Astrocyte (in vitro differentiated cells and primary cell): ENCODE measurements around the gene SPPL3. TPM values are rescaled to one million over a fixed set of nuclear protein-coding genes. Genes with fewer than 3 reads are reported as not detected.
A peak's percentile ranks its signal among the peaks of the same experiment; 100 is the strongest.

Source experiments
- DNase-seq: peaks from one replicate; pipeline ENCODE4 v3.0.0-alpha.2; 2010; ENCODE audit warnings: low read depth
- FAIRE-seq: peaks from 2 replicates; lab custom pipeline; 2011; peaks lifted over from hg19 to GRCh38; lab: Jason Lieb, UNC
- H2AFZ ChIP-seq: 2 replicates; pipeline ENCODE4 v1.6.0; 2012; ENCODE audit warnings: low read depth, low read length, inconsistent platforms
- H3K27ac ChIP-seq: 2 replicates; pipeline ENCODE4 v1.5.1; 2011; ENCODE audit warnings: low read depth, low read length, inconsistent platforms
- H3K27me3 ChIP-seq: 2 replicates; pipeline ENCODE4 v1.6.0; 2011; ENCODE audit warnings: low read length, inconsistent platforms; ENCODE audit not compliant: insufficient read depth
- H3K36me3 ChIP-seq: 2 replicates; pipeline ENCODE4 v1.5.1; 2011; ENCODE audit warnings: low read length, inconsistent platforms; ENCODE audit not compliant: insufficient read depth
- H3K4me1 ChIP-seq: 2 replicates; pipeline ENCODE4 v1.5.1; 2011; ENCODE audit warnings: low read length, inconsistent platforms; ENCODE audit not compliant: insufficient read depth
- H3K4me2 ChIP-seq: 2 replicates; pipeline ENCODE4 v1.6.0; 2012; ENCODE audit warnings: low read length, inconsistent platforms
- H3K4me3 ChIP-seq: 2 replicates; pipeline ENCODE4 v1.5.1; 2011; ENCODE audit warnings: low read depth, mild to moderate bottlenecking, low read length, inconsistent platforms; ENCODE audit not compliant: insufficient read depth
- H3K79me2 ChIP-seq: 2 replicates; pipeline ENCODE4 v1.6.0; 2012; ENCODE audit warnings: mild to moderate bottlenecking, low read length, inconsistent platforms; ENCODE audit not compliant: insufficient read depth
- H3K9ac ChIP-seq: 2 replicates; pipeline ENCODE4 v1.6.0; 2012; ENCODE audit warnings: mild to moderate bottlenecking, low read length, inconsistent platforms
- H3K9me3 ChIP-seq: 2 replicates; pipeline ENCODE4 v1.5.1; 2012; ENCODE audit warnings: low read depth, mild to moderate bottlenecking, low read length, inconsistent platforms; ENCODE audit not compliant: insufficient read depth
- H4K20me1 ChIP-seq: 2 replicates; pipeline ENCODE4 v1.6.0; 2012; ENCODE audit warnings: low read length, inconsistent platforms; ENCODE audit not compliant: insufficient read depth
- H3K27ac Mint-ChIP-seq: one replicate; pipeline ENCODE4 v1.8.0; 2021; ENCODE audit warnings: mild to moderate bottlenecking, mixed read lengths; ENCODE audit not compliant: unreplicated experiment
- H3K27me3 Mint-ChIP-seq: one replicate; pipeline ENCODE4 v1.8.0; 2021; ENCODE audit warnings: low read depth, mixed read lengths; ENCODE audit not compliant: unreplicated experiment
- H3K36me3 Mint-ChIP-seq: one replicate; pipeline ENCODE4 v1.8.0; 2021; ENCODE audit warnings: low read depth, mixed read lengths; ENCODE audit not compliant: unreplicated experiment
- H3K4me1 Mint-ChIP-seq: one replicate; pipeline ENCODE4 v1.8.0; 2021; ENCODE audit warnings: low read depth, mixed read lengths; ENCODE audit not compliant: unreplicated experiment
- H3K4me3 Mint-ChIP-seq: one replicate; pipeline ENCODE4 v1.8.0; 2021; ENCODE audit warnings: mild to moderate bottlenecking, moderate library complexity, mixed read lengths; ENCODE audit not compliant: unreplicated experiment
- H3K9me3 Mint-ChIP-seq: one replicate; pipeline ENCODE4 v1.8.0; 2021; ENCODE audit warnings: mild to moderate bottlenecking, mixed read lengths; ENCODE audit not compliant: unreplicated experiment
- EZH2 ChIP-seq: IDR thresholded peaks from 2 replicates; pipeline ENCODE4 v1.6.1; 2012; ENCODE audit warnings: mild to moderate bottlenecking, low read length, inconsistent platforms; ENCODE audit not compliant: insufficient read depth
- total RNA-seq: library from RNA; stranded (reverse); gene quantifications from 2 replicates; pipeline ENCODE4 v1.2.1, GENCODE V29; 2021
- TF ChIP-seq, protein P1 (sequence below): IDR thresholded peaks from 2 replicates; pipeline ENCODE4 v1.5.1; 2011; ENCODE audit warnings: low read depth, mild to moderate bottlenecking, inconsistent platforms, low read length, moderate library complexity; ENCODE audit not compliant: insufficient read depth

SPPL3 gene
- total RNA-seq, 1 donor from 2014 or later: 48.3 TPM

DNA sequence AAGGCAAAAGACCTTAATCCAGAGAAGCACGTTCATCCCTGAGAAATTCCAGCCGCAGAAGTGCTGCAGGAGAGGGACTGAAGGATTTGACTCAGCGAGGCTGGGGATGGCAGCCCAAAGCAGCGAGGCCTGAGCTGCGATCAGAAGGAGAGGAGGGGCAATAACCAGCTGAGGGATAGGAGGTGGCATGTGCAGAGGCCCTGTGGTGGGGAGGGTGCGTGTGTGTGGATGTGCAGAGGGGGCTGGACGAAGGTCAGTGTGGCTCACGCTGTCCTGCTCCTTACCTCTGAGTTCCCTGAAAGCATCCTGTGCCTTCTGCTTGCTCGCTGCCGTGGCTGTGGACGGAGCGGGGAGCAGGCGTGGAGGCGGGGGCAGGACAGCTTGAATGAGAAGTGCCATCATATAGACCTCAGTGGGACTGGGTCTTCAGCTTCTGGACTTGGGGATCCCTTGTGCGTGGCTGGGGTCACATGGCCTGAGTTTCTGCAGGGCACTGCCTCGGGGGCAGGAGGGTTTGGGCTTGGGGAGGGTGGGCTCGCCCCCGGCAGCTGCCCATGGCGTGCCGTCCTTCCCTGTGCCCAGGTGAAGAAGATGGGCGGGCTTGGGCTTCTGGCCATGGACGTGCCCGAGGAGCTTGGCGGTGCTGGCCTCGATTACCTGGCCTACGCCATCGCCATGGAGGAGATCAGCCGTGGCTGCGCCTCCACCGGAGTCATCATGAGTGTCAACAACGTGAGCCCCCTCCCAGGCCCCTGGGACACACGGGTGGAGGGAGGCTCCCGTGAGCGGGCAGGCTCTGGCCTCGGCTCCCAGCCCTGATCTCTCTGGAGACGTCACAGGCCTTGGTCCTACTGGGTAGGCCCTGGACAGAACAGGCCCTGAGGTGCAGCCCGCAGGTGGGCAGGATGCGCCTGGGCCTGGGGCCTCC, 167.5 kb downstream of the SPPL3 start:
- Mint-ChIP-seq H3K4me3 (no peak overlapping the region), H3K36me3 (peaks cover 5% of the 10 kb centered on the region)

DNA sequence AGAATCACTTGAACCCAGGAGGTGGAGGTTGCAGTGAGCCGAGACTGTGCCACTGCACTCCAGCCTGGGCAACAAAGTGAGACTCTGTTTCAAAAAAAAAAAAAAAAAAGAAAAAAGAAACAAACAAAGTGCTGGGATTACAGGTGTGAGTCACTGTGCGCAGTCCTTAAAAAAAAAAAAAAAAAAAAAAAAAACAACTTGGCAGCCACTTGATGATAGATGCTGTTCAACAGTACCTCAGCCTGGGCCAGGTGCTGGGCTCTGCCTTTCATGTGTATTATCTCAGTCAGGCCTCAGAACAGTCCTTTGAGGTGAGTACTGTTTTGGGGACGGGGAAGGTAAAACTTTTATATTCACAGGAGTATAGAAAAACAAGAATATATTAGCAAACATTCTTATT, 169.0 kb downstream of the SPPL3 start:
- no peak overlapping the region for H3K27ac Mint-ChIP-seq
- H3K9me3 Mint-ChIP-seq: peaks cover 2% of the 10 kb centered on the region
- H3K27me3 ChIP-seq: no peaks in the 10 kb centered on the region
- no peak overlapping the region for H3K4me3 Mint-ChIP-seq
- no peaks in the 10 kb centered on the region for H3K36me3 ChIP-seq
- no peak overlapping the region for H3K4me3 ChIP-seq
- DNase-seq (no peak), FAIRE-seq (no peak)
- no peaks in the 10 kb centered on the region for H3K4me1 Mint-ChIP-seq
- no peak overlapping the region for H3K27ac ChIP-seq
- H3K79me2 ChIP-seq: no peaks in the 10 kb centered on the region
- H2AFZ ChIP-seq: no peak overlapping the region
- H3K27me3 Mint-ChIP-seq: no peaks in the 10 kb centered on the region
- H3K9ac ChIP-seq: no peak overlapping the region
- H3K36me3 Mint-ChIP-seq: peaks cover 11% of the 10 kb centered on the region
- H4K20me1 ChIP-seq: no peaks in the 10 kb centered on the region
- H3K9me3 ChIP-seq: no peaks in the 10 kb centered on the region
- no peaks in the 10 kb centered on the region for H3K4me1 ChIP-seq
- TF ChIP-seq, protein P1, sequence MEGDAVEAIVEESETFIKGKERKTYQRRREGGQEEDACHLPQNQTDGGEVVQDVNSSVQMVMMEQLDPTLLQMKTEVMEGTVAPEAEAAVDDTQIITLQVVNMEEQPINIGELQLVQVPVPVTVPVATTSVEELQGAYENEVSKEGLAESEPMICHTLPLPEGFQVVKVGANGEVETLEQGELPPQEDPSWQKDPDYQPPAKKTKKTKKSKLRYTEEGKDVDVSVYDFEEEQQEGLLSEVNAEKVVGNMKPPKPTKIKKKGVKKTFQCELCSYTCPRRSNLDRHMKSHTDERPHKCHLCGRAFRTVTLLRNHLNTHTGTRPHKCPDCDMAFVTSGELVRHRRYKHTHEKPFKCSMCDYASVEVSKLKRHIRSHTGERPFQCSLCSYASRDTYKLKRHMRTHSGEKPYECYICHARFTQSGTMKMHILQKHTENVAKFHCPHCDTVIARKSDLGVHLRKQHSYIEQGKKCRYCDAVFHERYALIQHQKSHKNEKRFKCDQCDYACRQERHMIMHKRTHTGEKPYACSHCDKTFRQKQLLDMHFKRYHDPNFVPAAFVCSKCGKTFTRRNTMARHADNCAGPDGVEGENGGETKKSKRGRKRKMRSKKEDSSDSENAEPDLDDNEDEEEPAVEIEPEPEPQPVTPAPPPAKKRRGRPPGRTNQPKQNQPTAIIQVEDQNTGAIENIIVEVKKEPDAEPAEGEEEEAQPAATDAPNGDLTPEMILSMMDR: no peak
- no peak for TF ChIP-seq EZH2
- H3K4me2 ChIP-seq: no peak overlapping the region

More for the DNA sequence above, 167.5 kb downstream of the SPPL3 start:
- Histone ChIP-seq H4K20me1 (no peaks in the 10 kb centered on the region), H3K9ac (no peak overlapping the region), H3K27ac (no peak overlapping the region), H2AFZ (no peak overlapping the region), H3K9me3 (no peaks in the 10 kb centered on the region), H3K4me2 (no peak overlapping the region), H3K4me1 (no peaks in the 10 kb centered on the region), H3K79me2 (no peaks in the 10 kb centered on the region), H3K4me3 (no peak overlapping the region), H3K36me3 (no peaks in the 10 kb centered on the region), H3K27me3 (no peaks in the 10 kb centered on the region)
- no peaks in the 10 kb centered on the region for H3K27me3 Mint-ChIP-seq
- DNase-seq: no peak
- peaks cover 2% of the 10 kb centered on the region for H3K9me3 Mint-ChIP-seq
- H3K27ac Mint-ChIP-seq: peak overlapping the region; percentile 69
- FAIRE-seq: no peak
- TF ChIP-seq, protein P1: no peak
- no peak for TF ChIP-seq EZH2
- H3K4me1 Mint-ChIP-seq: no peaks in the 10 kb centered on the region

DNA sequence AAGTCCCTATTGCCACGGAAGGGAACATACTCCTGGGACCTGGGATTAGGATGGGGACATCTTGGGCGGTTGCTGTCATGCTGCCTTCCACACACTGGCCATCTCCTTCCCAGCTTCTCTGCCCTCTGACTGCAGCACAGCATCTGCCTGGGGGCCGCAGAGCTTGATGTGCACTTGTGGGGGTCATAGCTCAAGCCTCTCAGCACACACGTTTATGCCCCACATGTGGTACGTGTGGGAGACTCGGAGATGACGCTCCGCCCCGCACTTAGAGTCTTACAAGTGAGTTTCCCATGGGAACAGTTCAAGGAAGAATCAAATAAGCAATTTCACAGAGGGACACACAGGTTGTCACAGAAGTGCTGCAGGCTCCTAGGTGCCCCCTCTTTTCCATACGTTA, 169.9 kb downstream of the SPPL3 start:
- Mint-ChIP-seq H3K9me3 (peaks cover 2% of the 10 kb centered on the region), H3K36me3 (peaks cover 15% of the 10 kb centered on the region), H3K4me1 (no peaks in the 10 kb centered on the region), H3K4me3 (no peak overlapping the region), H3K27me3 (no peaks in the 10 kb centered on the region), H3K27ac (no peak overlapping the region)
- no peaks in the 10 kb centered on the region for H3K4me1 ChIP-seq
- H3K9ac ChIP-seq: no peak overlapping the region
- no peaks in the 10 kb centered on the region for H3K36me3 ChIP-seq
- no peaks in the 10 kb centered on the region for H3K79me2 ChIP-seq
- no peak overlapping the region for H3K4me2 ChIP-seq
- H3K27me3 ChIP-seq: no peaks in the 10 kb centered on the region
- no peak overlapping the region for H2AFZ ChIP-seq
- no peak for TF ChIP-seq EZH2
- TF ChIP-seq, protein P1: no peak
- DNase-seq: no peak
- H3K9me3 ChIP-seq: no peaks in the 10 kb centered on the region
- H3K27ac ChIP-seq: no peak overlapping the region
- no peak overlapping the region for H3K4me3 ChIP-seq
- FAIRE-seq: no peak
- no peaks in the 10 kb centered on the region for H4K20me1 ChIP-seq
